SK-N-SH treated with all-trans-retinoic acid at 6 μM for 48 hours (cell line): ENCODE data around the gene COX4I1.

ENCODE experiments used
- ATAC-seq: fragments of 200-7000 bp; cut with Tn5 transposase; 3 replicates; pipeline ENCODE4 v1.9.1; 2020; ENCODE audit warnings: mild to moderate bottlenecking, moderate library complexity
- ARNTL ChIP-seq: fragments of 450-650 bp; formaldehyde crosslinking; IDR thresholded peaks from 2 replicates; pipeline ENCODE4 v1.5.0; 2020; ENCODE audit warnings: low read depth, mild to moderate bottlenecking, moderate library complexity, borderline replicate concordance
- CREB5 ChIP-seq: fragments of 250-450 bp; sonication (Bioruptor Pico); IDR thresholded peaks from 2 replicates; pipeline ENCODE4 v1.5.1; 2020; ENCODE audit warnings: low read depth, mild to moderate bottlenecking, moderate library complexity
- CSDC2 ChIP-seq: fragments of 250-450 bp; sonication (Bioruptor Pico); IDR thresholded peaks from 2 replicates; pipeline ENCODE4 v1.5.0; 2020; ENCODE audit warnings: mild to moderate bottlenecking, moderate library complexity
- CSRNP3 ChIP-seq: fragments of 250-450 bp; sonication (Bioruptor Pico); IDR thresholded peaks from 2 replicates; pipeline ENCODE4 v1.5.1; 2021; ENCODE audit warnings: mild to moderate bottlenecking, moderate library complexity
- ESRRG ChIP-seq: fragments of 250-450 bp; sonication (Bioruptor Pico); IDR thresholded peaks from 2 replicates; pipeline ENCODE4 v1.6.1; 2021; ENCODE audit warnings: mild to moderate bottlenecking
- GLIS3 ChIP-seq: fragments of 250-450 bp; sonication (Bioruptor Pico); IDR thresholded peaks from 2 replicates; pipeline ENCODE4 v1.5.0; 2020; ENCODE audit warnings: mild to moderate bottlenecking, moderate library complexity
- ISL1 ChIP-seq: fragments of 250-450 bp; sonication (Bioruptor Pico); IDR thresholded peaks from 2 replicates; pipeline ENCODE4 v2.1.2; 2022; ENCODE audit warnings: mild to moderate bottlenecking, moderate library complexity
- OSR1 ChIP-seq: fragments of 250-450 bp; sonication (Bioruptor Pico); IDR thresholded peaks from 2 replicates; pipeline ENCODE4 v1.8.0; 2022; ENCODE audit warnings: moderate library complexity, mild to moderate bottlenecking, inconsistent platforms
- PATZ1 ChIP-seq: fragments of 250-450 bp; sonication (Bioruptor Pico); IDR thresholded peaks from 2 replicates; pipeline ENCODE4 v1.8.0; 2020; ENCODE audit warnings: mild to moderate bottlenecking, moderate library complexity, borderline replicate concordance
- POU6F1 ChIP-seq: fragments of 250-450 bp; sonication (Bioruptor Pico); IDR thresholded peaks from 2 replicates; pipeline ENCODE4 v1.8.0; 2021; ENCODE audit warnings: low read depth, mild to moderate bottlenecking, moderate library complexity, borderline replicate concordance
- PPARA ChIP-seq: fragments of 250-450 bp; sonication (Bioruptor Pico); IDR thresholded peaks from 2 replicates; pipeline ENCODE4 v1.5.0; 2020; ENCODE audit warnings: mild to moderate bottlenecking, borderline replicate concordance
- RARB ChIP-seq: fragments of 250-450 bp; sonication (Bioruptor Pico); IDR thresholded peaks from 2 replicates; pipeline ENCODE4 v1.8.0; 2021; ENCODE audit warnings: mild to moderate bottlenecking, moderate library complexity
- SNAI2 ChIP-seq: fragments of 250-450 bp; sonication (Bioruptor Pico); IDR thresholded peaks from 2 replicates; pipeline ENCODE4 v1.5.0; 2020; ENCODE audit warnings: mild to moderate bottlenecking, moderate library complexity
- TCF4 ChIP-seq: fragments of 250-450 bp; sonication (Bioruptor Pico); IDR thresholded peaks from 2 replicates; pipeline ENCODE4 v1.8.0; 2021; ENCODE audit warnings: mild to moderate bottlenecking, moderate library complexity, borderline replicate concordance
- TOX ChIP-seq: fragments of 250-450 bp; sonication (Bioruptor Pico); IDR thresholded peaks from 2 replicates; pipeline ENCODE4 v1.8.0; 2021; ENCODE audit warnings: mild to moderate bottlenecking, moderate library complexity, borderline replicate concordance
- ZC3H10 ChIP-seq: fragments of 250-450 bp; sonication (Bioruptor Pico); IDR thresholded peaks from 2 replicates; pipeline ENCODE4 v1.5.1; 2021; ENCODE audit warnings: mild to moderate bottlenecking, moderate library complexity
- ZFP3 ChIP-seq: fragments of 250-450 bp; sonication (Bioruptor Pico); IDR thresholded peaks from 2 replicates; pipeline ENCODE4 v1.5.0; 2020; ENCODE audit warnings: mild to moderate bottlenecking, moderate library complexity
- ZFP30 ChIP-seq: fragments of 450-650 bp; formaldehyde crosslinking; IDR thresholded peaks from 2 replicates; pipeline ENCODE4 v1.5.0; 2022; ENCODE audit warnings: mild to moderate bottlenecking, moderate library complexity
- ZNF565 ChIP-seq: fragments of 450-650 bp; formaldehyde crosslinking; conservative IDR thresholded peaks from 2 replicates; pipeline ENCODE4 v1.5.0; 2020; ENCODE audit warnings: low read depth, mild to moderate bottlenecking, moderate library complexity
- ZNF70 ChIP-seq: fragments of 450-650 bp; formaldehyde crosslinking; IDR thresholded peaks from 2 replicates; pipeline ENCODE4 v1.5.0; 2020; ENCODE audit warnings: mild to moderate bottlenecking, moderate library complexity
- ZNF8 ChIP-seq: fragments of 450-650 bp; formaldehyde crosslinking; IDR thresholded peaks from 2 replicates; pipeline ENCODE4 v1.5.0; 2020; ENCODE audit warnings: mild to moderate bottlenecking, moderate library complexity
- TF ChIP-seq, protein P1 (sequence below): fragments of 250-450 bp; sonication (Bioruptor Pico); IDR thresholded peaks from 2 replicates; pipeline ENCODE4 v1.5.0; 2020; ENCODE audit warnings: mild to moderate bottlenecking, moderate library complexity

COX4I1 gene

DNA sequence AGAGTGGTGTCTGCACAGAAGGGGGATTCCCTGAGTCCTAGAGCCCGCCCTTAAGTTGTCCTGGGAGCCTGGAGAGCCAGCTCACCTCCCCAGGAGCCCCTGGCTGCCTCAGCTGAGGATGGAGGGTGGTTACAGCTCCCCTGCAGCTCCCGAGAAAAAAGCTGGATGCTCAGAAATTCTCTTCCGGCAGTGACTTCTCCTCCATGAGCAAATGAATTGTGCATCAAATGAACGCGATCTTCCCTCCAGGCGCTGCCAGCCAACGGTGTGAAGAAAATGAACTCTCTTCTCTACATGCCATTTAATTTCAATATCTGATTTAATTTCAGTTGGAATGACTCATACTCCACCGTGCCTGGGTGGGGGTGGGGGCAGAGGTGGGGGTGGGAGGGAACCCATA lies 34.3 kb upstream of the COX4I1 start:
- ATAC-seq, result no peak
- TF ChIP-seq CREB5 (CRISPR knock-in tag) (no peak), ZFP30 (CRISPR knock-in tag) (no peak), ZFP3 (no peak), TOX (CRISPR knock-in tag) (no peak), ZNF70 (CRISPR knock-in tag) (no peak), OSR1 (CRISPR knock-in tag) (no peak)

GRCh38 chr16:85765767-85766166 lies 33.7 kb upstream of the COX4I1 start:
- no peak for TF ChIP-seq POU6F1 (CRISPR knock-in tag)
- TF ChIP-seq ZNF70 (CRISPR knock-in tag), result no peak
- no peak for TF ChIP-seq CREB5 (CRISPR knock-in tag)
- no peak for TF ChIP-seq ISL1
- TF ChIP-seq TOX (CRISPR knock-in tag), result no peak
- TF ChIP-seq TCF4 (CRISPR knock-in tag), result no peak
- TF ChIP-seq CSDC2 (CRISPR knock-in tag), result no peak
- no peak for TF ChIP-seq RARB (CRISPR knock-in tag)
- TF ChIP-seq GLIS3, result no peak
- TF ChIP-seq PPARA (CRISPR knock-in tag), result no peak
- no peak for TF ChIP-seq CSRNP3
- no peak for TF ChIP-seq ESRRG (CRISPR knock-in tag)
- no peak for TF ChIP-seq ZNF565 (CRISPR knock-in tag)
- TF ChIP-seq PATZ1 (CRISPR knock-in tag), result no peak
- TF ChIP-seq, protein P1, sequence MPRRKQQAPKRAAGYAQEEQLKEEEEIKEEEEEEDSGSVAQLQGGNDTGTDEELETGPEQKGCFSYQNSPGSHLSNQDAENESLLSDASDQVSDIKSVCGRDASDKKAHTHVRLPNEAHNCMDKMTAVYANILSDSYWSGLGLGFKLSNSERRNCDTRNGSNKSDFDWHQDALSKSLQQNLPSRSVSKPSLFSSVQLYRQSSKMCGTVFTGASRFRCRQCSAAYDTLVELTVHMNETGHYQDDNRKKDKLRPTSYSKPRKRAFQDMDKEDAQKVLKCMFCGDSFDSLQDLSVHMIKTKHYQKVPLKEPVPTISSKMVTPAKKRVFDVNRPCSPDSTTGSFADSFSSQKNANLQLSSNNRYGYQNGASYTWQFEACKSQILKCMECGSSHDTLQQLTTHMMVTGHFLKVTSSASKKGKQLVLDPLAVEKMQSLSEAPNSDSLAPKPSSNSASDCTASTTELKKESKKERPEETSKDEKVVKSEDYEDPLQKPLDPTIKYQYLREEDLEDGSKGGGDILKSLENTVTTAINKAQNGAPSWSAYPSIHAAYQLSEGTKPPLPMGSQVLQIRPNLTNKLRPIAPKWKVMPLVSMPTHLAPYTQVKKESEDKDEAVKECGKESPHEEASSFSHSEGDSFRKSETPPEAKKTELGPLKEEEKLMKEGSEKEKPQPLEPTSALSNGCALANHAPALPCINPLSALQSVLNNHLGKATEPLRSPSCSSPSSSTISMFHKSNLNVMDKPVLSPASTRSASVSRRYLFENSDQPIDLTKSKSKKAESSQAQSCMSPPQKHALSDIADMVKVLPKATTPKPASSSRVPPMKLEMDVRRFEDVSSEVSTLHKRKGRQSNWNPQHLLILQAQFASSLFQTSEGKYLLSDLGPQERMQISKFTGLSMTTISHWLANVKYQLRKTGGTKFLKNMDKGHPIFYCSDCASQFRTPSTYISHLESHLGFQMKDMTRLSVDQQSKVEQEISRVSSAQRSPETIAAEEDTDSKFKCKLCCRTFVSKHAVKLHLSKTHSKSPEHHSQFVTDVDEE (CRISPR knock-in tag), result no peak
- TF ChIP-seq SNAI2 (CRISPR knock-in tag), result no peak
- TF ChIP-seq ZNF8 (CRISPR knock-in tag), result no peak
- TF ChIP-seq ARNTL (CRISPR knock-in tag), result no peak
- TF ChIP-seq ZC3H10 (CRISPR knock-in tag), result no peak
- no peak for ATAC-seq
